Fibroblast of upper back skin (primary cell): ENCODE measurements around the gene TMEM126B.

Experiments
- DNase-seq: peaks from one replicate; pipeline ENCODE4 v3.0.0-alpha.2; 2013

TMEM126B gene

GRCh38 chr11:85685820-85686459 lies 57.5 kb downstream of the TMEM126B start, which contains the start of gene CCDC89:
Gene CCDC89, minus strand, starts transcription at chr11:85686195. Its CDS starts 65 bp downstream, at chr11:85686130.
- peak; percentile 88 for DNase-seq
